GM23338 (cell line): ENCODE results near the gene PARVA. TPM values are rescaled to one million over a fixed set of nuclear protein-coding genes. Genes with fewer than 3 reads are reported as not detected.

ENCODE experiments used
- ATAC-seq: fragments of 200-7000 bp; cut with Tn5 transposase; 3 replicates; pipeline ENCODE4 v1.9.1; 2020
- DNase-seq: peaks from one replicate; pipeline ENCODE4 v3.0.0-alpha.2; 2015; ENCODE audit warnings: low spot score
- H2AFZ ChIP-seq: fragments of 200-600 bp; sonication (generic); 2 replicates; pipeline ENCODE4 v1.8.0; 2016; ENCODE audit warnings: antibody characterized with exemption, mild to moderate bottlenecking, moderate library complexity
- H3F3A ChIP-seq: fragments of 200-600 bp; sonication (generic); replicated peaks from 2 replicates; pipeline ENCODE4 v1.8.0; 2017; ENCODE audit warnings: antibody characterized with exemption, mixed run types, low read depth
- H3K27ac ChIP-seq: fragments of 200-600 bp; sonication (generic); 2 replicates; pipeline ENCODE4 v1.6.1; 2016; ENCODE audit warnings: low read depth
- H3K27me3 ChIP-seq: fragments of 200-600 bp; sonication (generic); 2 replicates; pipeline ENCODE4 v1.8.0; 2016; ENCODE audit warnings: mild to moderate bottlenecking, mixed run types, moderate library complexity; ENCODE audit not compliant: insufficient read depth
- H3K36me3 ChIP-seq: fragments of 200-600 bp; sonication (generic); 2 replicates; pipeline ENCODE4 v1.8.0; 2016; ENCODE audit warnings: mild to moderate bottlenecking; ENCODE audit not compliant: insufficient read depth
- H3K4me1 ChIP-seq: fragments of 200-600 bp; sonication (generic); 2 replicates; pipeline ENCODE4 v1.8.0; 2016; ENCODE audit warnings: mild to moderate bottlenecking, moderate library complexity; ENCODE audit not compliant: insufficient read depth
- H3K4me2 ChIP-seq: fragments of 200-600 bp; sonication (generic); 2 replicates; pipeline ENCODE4 v1.7.1; 2017; ENCODE audit warnings: mixed run types
- H3K4me3 ChIP-seq: fragments of 200-600 bp; sonication (generic); 2 replicates; pipeline ENCODE4 v1.6.1; 2016; ENCODE audit warnings: mixed run types
- H3K79me2 ChIP-seq: fragments of 200-600 bp; sonication (generic); replicated peaks from 2 replicates; pipeline ENCODE4 v1.8.0; 2017; ENCODE audit warnings: mild to moderate bottlenecking; ENCODE audit not compliant: insufficient read depth
- H3K9me2 ChIP-seq: fragments of 200-600 bp; sonication (generic); 2 replicates; pipeline ENCODE4 v1.8.0; 2017; ENCODE audit not compliant: insufficient read depth
- H4K20me1 ChIP-seq: fragments of 200-600 bp; sonication (generic); replicated peaks from 2 replicates; pipeline ENCODE4 v1.8.0; 2017; ENCODE audit warnings: mild to moderate bottlenecking; ENCODE audit not compliant: insufficient read depth
- H3K27ac Mint-ChIP-seq: 2 replicates; pipeline ENCODE4 v1.8.0; 2020; ENCODE audit warnings: inconsistent platforms, mild to moderate bottlenecking, moderate library complexity, mixed read lengths
- H3K27me3 Mint-ChIP-seq: 3 replicates; pipeline ENCODE4 v1.8.0; 2022; ENCODE audit warnings: low read depth, mild to moderate bottlenecking, moderate library complexity, mixed read lengths, inconsistent platforms; ENCODE audit not compliant: insufficient read depth, poor library complexity
- H3K36me3 Mint-ChIP-seq: 3 replicates; pipeline ENCODE4 v1.8.0; 2021; ENCODE audit warnings: low read depth, mild to moderate bottlenecking, inconsistent platforms, moderate library complexity, mixed read lengths
- H3K4me1 Mint-ChIP-seq: 3 replicates; pipeline ENCODE4 v1.8.0; 2020; ENCODE audit warnings: mild to moderate bottlenecking, inconsistent platforms, mixed read lengths
- H3K4me3 Mint-ChIP-seq: 3 replicates; pipeline ENCODE4 v1.8.0; 2021; ENCODE audit warnings: moderate library complexity, mild to moderate bottlenecking, inconsistent platforms, mixed read lengths
- H3K9me3 Mint-ChIP-seq: 3 replicates; pipeline ENCODE4 v1.8.0; 2020; ENCODE audit warnings: moderate library complexity, mild to moderate bottlenecking, inconsistent platforms, mixed read lengths
- CREB1 ChIP-seq: fragments of 250-450 bp; sonication (Bioruptor Pico); IDR thresholded peaks from 2 replicates; pipeline ENCODE4 v1.5.0; 2020; ENCODE audit warnings: low read depth, mild to moderate bottlenecking, moderate library complexity
- CTCF ChIP-seq, 2 experiments: fragments of 200-600 bp in 1 of 2; sonication (generic) in 1 of 2; conservative IDR thresholded peaks; 2 replicates each; pipeline versions ENCODE4 v1.5.1 to v1.6.1; 2016 to 2017; ENCODE audit warnings: antibody characterized with exemption in 2 of 2, low read depth in 2 of 2, mild to moderate bottlenecking in 2 of 2, moderate library complexity in 1 of 2
- EZH2 ChIP-seq: fragments of 200-600 bp; sonication (generic); IDR thresholded peaks from one replicate; pipeline ENCODE4 v1.8.0; 2017; ENCODE audit warnings: antibody characterized with exemption, mild to moderate bottlenecking, low read depth; ENCODE audit not compliant: unreplicated experiment
- EZH2phosphoT487 ChIP-seq: fragments of 200-600 bp; sonication (generic); IDR thresholded peaks from one replicate; pipeline ENCODE4 v1.8.1; 2018; ENCODE audit warnings: antibody characterized with exemption; ENCODE audit not compliant: unreplicated experiment
- JUNB ChIP-seq: IDR thresholded peaks from one replicate; pipeline ENCODE4 v1.6.1; 2016; ENCODE audit warnings: antibody characterized with exemption; ENCODE audit not compliant: unreplicated experiment
- NANOG ChIP-seq: IDR thresholded peaks from 2 replicates; pipeline ENCODE4 v1.6.1; 2016; ENCODE audit warnings: antibody characterized with exemption, borderline replicate concordance
- POLR2AphosphoS5 ChIP-seq: IDR thresholded peaks from 2 replicates; pipeline ENCODE4 v1.6.1; 2016; ENCODE audit warnings: antibody characterized with exemption, low read depth
- REST ChIP-seq: IDR thresholded peaks from one replicate; pipeline ENCODE4 v1.6.1; 2018; ENCODE audit warnings: antibody characterized with exemption; ENCODE audit not compliant: unreplicated experiment
- ZNF114 ChIP-seq: fragments of 250-450 bp; sonication (Bioruptor Pico); IDR thresholded peaks from 2 replicates; pipeline ENCODE4 v1.5.0; 2020; ENCODE audit warnings: mild to moderate bottlenecking, moderate library complexity
- ZNF331 ChIP-seq: fragments of 250-450 bp; sonication (Bioruptor Pico); IDR thresholded peaks from 2 replicates; pipeline ENCODE4 v1.5.0; 2020; ENCODE audit warnings: low read depth, mild to moderate bottlenecking, moderate library complexity
- polyA plus RNA-seq: library from polyadenylated mRNA; unstranded; fragments of >200 nt; fragmentation: Nextera tagmentation; extraction: Ambion mirVana; gene quantifications from 2 replicates; pipeline ENCODE4 v1.2.1, GENCODE V29; 2016
- total RNA-seq: library from RNA; depleted of rRNA; stranded (reverse); fragments of >200 nt; shearing (Covaris generic); gene quantifications from 2 replicates; pipeline ENCODE4 v1.2.3, GENCODE V29; 2014

The PARVA gene
- total and polyA plus RNA-seq, 2 experiments from 2014 or later: 5.8 to 6.9 TPM

DNA sequence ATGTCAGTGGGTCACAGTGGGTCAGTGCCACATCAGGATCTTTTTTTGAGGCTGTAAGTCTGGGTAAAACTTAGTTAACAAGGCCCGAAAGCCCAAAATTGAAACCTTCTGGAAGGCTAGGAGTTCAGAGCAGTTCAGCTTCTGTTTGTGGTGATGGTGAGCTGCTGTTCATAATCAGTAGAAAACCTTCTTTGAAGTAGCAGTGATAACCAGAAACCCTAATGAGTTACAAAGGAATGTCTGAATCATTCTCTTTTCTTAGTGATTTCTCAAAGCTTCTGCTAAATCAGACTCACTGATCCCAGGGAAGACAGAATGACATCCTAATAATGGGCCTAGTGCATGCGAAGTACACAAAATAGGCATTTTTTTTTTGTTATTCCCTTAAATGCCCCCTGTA is 124.7 kb downstream of the PARVA start (continued):
- TF ChIP-seq REST (no peak), CREB1 (no peak), ZNF331 (CRISPR knock-in tag) (no peak), EZH2 (no peak), NANOG (no peak), POLR2AphosphoS5 (no peak)

DNA sequence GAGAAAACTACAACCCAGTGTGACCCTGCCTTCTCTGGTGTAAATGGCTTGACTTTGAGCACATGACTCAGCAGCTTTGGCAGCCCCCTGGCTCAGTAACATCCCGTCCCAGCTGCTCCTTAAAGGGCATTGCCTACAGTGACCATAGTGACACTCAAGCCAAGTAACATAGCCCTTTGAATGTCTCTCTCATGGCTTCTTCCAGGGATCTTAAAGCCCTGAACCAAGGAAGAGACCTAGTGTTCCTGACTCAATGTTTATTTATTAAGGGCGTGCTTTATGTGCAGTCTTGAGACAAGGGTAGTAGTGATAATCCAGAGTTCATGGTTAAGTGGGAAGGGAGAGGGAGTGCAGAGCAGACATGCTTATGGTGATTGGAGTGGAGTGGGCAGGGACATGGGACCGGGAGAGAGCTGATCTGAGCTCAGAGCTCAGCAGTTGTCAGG is 125.7 kb downstream of the PARVA start:
- Histone ChIP-seq H3K4me2 (no peak overlapping the region), H3K9me2 (no peaks in the 10 kb centered on the region), H3K36me3 (no peaks in the 10 kb centered on the region), H4K20me1 (no peaks in the 10 kb centered on the region), H3K4me1 (peaks cover 8% of the 10 kb centered on the region; the same call in 1 of the 2 replicates), H3F3A (no peaks in the 10 kb centered on the region), H3K79me2 (no peaks in the 10 kb centered on the region), H3K27me3 (no peaks in the 10 kb centered on the region), H2AFZ (no peak overlapping the region), H3K4me3 (no peak overlapping the region), H3K27ac (no peak overlapping the region)
- Mint-ChIP-seq H3K27me3 (peaks cover 3% of the 10 kb centered on the region), H3K4me1 (peaks cover 9% of the 10 kb centered on the region), H3K4me3 (no peak overlapping the region), H3K27ac (no peak overlapping the region), H3K9me3 (no peaks in the 10 kb centered on the region), H3K36me3 (no peaks in the 10 kb centered on the region)
- DNase-seq: no peak
- TF ChIP-seq ZNF331 (CRISPR knock-in tag) (no peak), CTCF (conservative IDR thresholded peaks at IDR 0.05; ENCODE audit: low read depth in 2 of 2) (no peak), ZNF114 (CRISPR knock-in tag) (no peak), EZH2phosphoT487 (no peak), JUNB (no peak), POLR2AphosphoS5 (no peak)
- ATAC-seq: no peak

DNA sequence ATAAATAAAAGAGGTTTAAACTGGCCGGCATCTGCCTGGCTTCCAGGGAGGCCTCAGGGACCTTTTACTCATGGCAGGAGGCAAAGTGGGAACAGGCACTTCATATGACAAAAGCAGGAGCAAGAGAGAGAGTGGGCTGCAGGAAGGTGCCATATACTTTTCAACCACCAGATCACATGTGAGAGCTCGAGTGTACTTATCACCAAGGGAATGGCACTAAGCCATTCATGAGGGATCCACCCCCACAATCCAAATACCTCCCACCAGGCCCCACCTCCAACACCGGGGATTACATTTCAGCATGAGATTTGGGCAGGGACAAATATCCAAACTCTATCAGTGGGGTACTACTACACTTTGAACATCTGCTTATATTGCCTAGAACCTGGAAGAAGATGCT is 126.5 kb downstream of the PARVA start:
- H3K4me3 ChIP-seq: no peak overlapping the region
- ATAC-seq (no peak), DNase-seq (no peak)
- no peak for TF ChIP-seq POLR2AphosphoS5
- H3K79me2 ChIP-seq: no peaks in the 10 kb centered on the region
- H3K36me3 ChIP-seq: no peaks in the 10 kb centered on the region
- H3K4me1 ChIP-seq: peaks cover 14% of the 10 kb centered on the region; the same call in 1 of the 2 replicates
- H3K36me3 Mint-ChIP-seq: no peaks in the 10 kb centered on the region
- no peaks in the 10 kb centered on the region for H3K9me2 ChIP-seq
- no peak overlapping the region for H3K4me3 Mint-ChIP-seq
- no peak overlapping the region for H3K4me2 ChIP-seq
- no peak overlapping the region for H3K27ac Mint-ChIP-seq
- peaks cover 17% of the 10 kb centered on the region for H3K4me1 Mint-ChIP-seq
- no peaks in the 10 kb centered on the region for H3K27me3 ChIP-seq
- H4K20me1 ChIP-seq: no peaks in the 10 kb centered on the region
- peaks cover 3% of the 10 kb centered on the region for H3K27me3 Mint-ChIP-seq
- H3K27ac ChIP-seq: no peak overlapping the region
- no peaks in the 10 kb centered on the region for H3F3A ChIP-seq
- H3K9me3 Mint-ChIP-seq: no peaks in the 10 kb centered on the region
- no peak overlapping the region for H2AFZ ChIP-seq
